Measurements from ENCODE around the gene ESR1.

DNA sequence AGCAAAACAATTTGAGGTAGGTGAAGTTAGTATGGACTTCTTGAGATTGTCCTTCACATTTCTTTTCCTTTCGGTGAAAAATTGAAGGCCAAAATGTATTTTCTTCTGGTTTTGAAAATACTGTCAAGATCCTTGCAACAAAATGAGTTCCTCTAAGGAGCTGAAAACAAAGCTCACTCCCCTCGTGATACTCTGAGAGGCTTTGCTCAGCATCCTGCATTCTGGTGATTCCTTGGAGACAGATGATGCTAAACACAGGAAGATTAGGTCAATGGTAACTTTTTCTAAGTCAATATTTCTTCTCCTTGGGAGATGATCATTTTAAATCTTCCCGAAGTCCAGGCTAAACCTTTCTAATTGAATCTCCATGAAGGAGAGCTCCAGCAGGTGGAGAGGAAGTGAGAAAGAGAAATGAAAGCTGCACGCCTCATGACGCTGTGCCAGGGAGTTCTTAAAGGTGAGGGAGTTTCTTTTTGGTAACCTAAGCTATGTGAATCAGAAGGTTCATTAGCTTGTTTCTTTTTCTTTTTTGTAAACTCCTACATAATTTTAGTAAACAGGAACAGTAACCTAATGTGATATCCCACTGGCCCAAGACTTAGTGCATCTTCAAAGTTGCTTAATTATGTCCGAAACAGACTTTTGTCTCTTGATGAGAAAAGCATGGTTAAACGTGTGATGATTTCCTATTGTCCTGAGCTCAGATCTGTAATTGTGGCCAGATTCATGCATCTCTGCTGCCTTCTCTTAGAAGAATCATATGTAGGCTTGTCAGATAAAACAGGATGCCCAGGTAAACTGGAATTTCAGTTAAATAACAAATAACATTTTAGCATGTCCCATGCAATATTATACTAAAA lies 15.0 kb downstream of the ESR1 start:
- TF ChIP-seq POLR2A (IDR thresholded peaks at IDR 0.05) (no peak), CTCF (IDR thresholded peaks at IDR 0.05) (no peak)
